Endothelial cell (in vitro differentiated cells): ENCODE results near the gene MT1F. TPM values are rescaled to one million over a fixed set of nuclear protein-coding genes. Genes with fewer than 3 reads are reported as not detected.

Source experiments
- DNase-seq: peaks from one replicate; pipeline ENCODE4 v3.0.0; 2021; ENCODE audit warnings: low spot score
- H3K27ac Mint-ChIP-seq: one replicate; pipeline ENCODE4 v1.8.0; 2021; ENCODE audit warnings: mixed read lengths, inconsistent platforms; ENCODE audit not compliant: unreplicated experiment
- H3K27me3 Mint-ChIP-seq: one replicate; pipeline ENCODE4 v1.8.0; 2021; ENCODE audit warnings: mild to moderate bottlenecking, moderate library complexity, mixed read lengths, inconsistent platforms; ENCODE audit not compliant: unreplicated experiment
- H3K36me3 Mint-ChIP-seq: one replicate; pipeline ENCODE4 v1.8.0; 2021; ENCODE audit warnings: mild to moderate bottlenecking, low read depth, mixed read lengths, inconsistent platforms; ENCODE audit not compliant: unreplicated experiment
- H3K4me1 Mint-ChIP-seq: one replicate; pipeline ENCODE4 v1.8.0; 2021; ENCODE audit warnings: mild to moderate bottlenecking, mixed read lengths, inconsistent platforms; ENCODE audit not compliant: unreplicated experiment
- H3K4me3 Mint-ChIP-seq: one replicate; pipeline ENCODE4 v1.8.0; 2021; ENCODE audit warnings: mild to moderate bottlenecking, mixed read lengths, inconsistent platforms; ENCODE audit not compliant: unreplicated experiment
- H3K9me3 Mint-ChIP-seq: one replicate; pipeline ENCODE4 v1.8.0; 2021; ENCODE audit warnings: mixed read lengths, inconsistent platforms; ENCODE audit not compliant: unreplicated experiment
- CTCF ChIP-seq: fragments of 200-600 bp; sonication (generic); IDR thresholded peaks from one replicate; pipeline ENCODE4 v1.5.0; 2021; ENCODE audit warnings: antibody characterized with exemption; ENCODE audit not compliant: unreplicated experiment
- total RNA-seq: library from RNA; stranded (reverse); fragmentation: NEBNext Ultra II Directional; extraction: Animal tissue kit (Norgen Biotek cat#: 25700); gene quantifications from one replicate; pipeline ENCODE4 v1.2.1, GENCODE V29; 2021; ENCODE audit not compliant: unreplicated experiment

The MT1F gene
- total RNA-seq, 1 donor from 2014 or later = not detected

GRCh38 chr16:56634715-56635440 is 22.9 kb upstream of the MT1F start:
- Mint-ChIP-seq H3K27ac (no peak overlapping the region), H3K4me3 (no peak overlapping the region), H3K27me3 (peaks cover 47% of the 10 kb centered on the region), H3K9me3 (no peaks in the 10 kb centered on the region), H3K4me1 (peaks cover 10% of the 10 kb centered on the region), H3K36me3 (no peaks in the 10 kb centered on the region)
- TF ChIP-seq CTCF = no peak
- no peak for DNase-seq

GRCh38 chr16:56635441-56635967 is 22.3 kb upstream of the MT1F start:
- no peak overlapping the region for H3K4me3 Mint-ChIP-seq
- peaks cover 47% of the 10 kb centered on the region for H3K27me3 Mint-ChIP-seq
- no peak for TF ChIP-seq CTCF
- H3K27ac Mint-ChIP-seq = no peak overlapping the region
- no peaks in the 10 kb centered on the region for H3K9me3 Mint-ChIP-seq
- no peak for DNase-seq
- H3K36me3 Mint-ChIP-seq = no peaks in the 10 kb centered on the region
- peaks cover 10% of the 10 kb centered on the region for H3K4me1 Mint-ChIP-seq

GRCh38 chr16:56636616-56637413 is 20.9 kb upstream of the MT1F start:
- Mint-ChIP-seq H3K4me1 (peaks cover 10% of the 10 kb centered on the region), H3K27me3 (peaks cover 39% of the 10 kb centered on the region), H3K9me3 (no peaks in the 10 kb centered on the region), H3K36me3 (no peaks in the 10 kb centered on the region), H3K4me3 (no peak overlapping the region), H3K27ac (no peak overlapping the region)
- TF ChIP-seq CTCF = no peak
- no peak for DNase-seq

- no peak for DNase-seq
- H3K4me1 Mint-ChIP-seq = peaks cover 7% of the 10 kb centered on the region
- H3K36me3 Mint-ChIP-seq = no peaks in the 10 kb centered on the region
- H3K4me3 Mint-ChIP-seq = peak within 1 kb of the TSS; percentile 11
- no peak within 1 kb of the TSS for H3K27ac Mint-ChIP-seq
- TF ChIP-seq CTCF = no peak
- H3K27me3 Mint-ChIP-seq = peaks cover 38% of the 10 kb centered on the region
- H3K9me3 Mint-ChIP-seq = no peaks in the 10 kb centered on the region
Observed at GRCh38 chr16:56637814-56638750, 19.7 kb upstream of the MT1F start, which contains the start of gene MT1A. Gene MT1A, plus strand, starts transcription at chr16:56638666. Its CDS starts 73 bp downstream, at chr16:56638739.
